ENCODE results near the gene ZBTB5. TPM values are rescaled to one million over a fixed set of nuclear protein-coding genes. Genes with fewer than 3 reads are reported as not detected.

The ZBTB5 gene
- total RNA-seq, 2 experiments from 2014 or later: 8.0 to 9.1 TPM

GRCh38 chr9:37422289-37423104, 42.8 kb downstream of the ZBTB5 start, which contains the start of gene GRHPR:
Gene GRHPR (plus strand): TSS chr9:37422696. CDS start chr9:37422751, 55 bp downstream.
- peak within 1 kb of the TSS; percentile 95 for H3K27ac Mint-ChIP-seq
- peak within 1 kb of the TSS; percentile 91 for H3K4me3 Mint-ChIP-seq
- ChIA-PET POLR2A (interaction anchor here (1.0 to 1.5 kb wide), 2 partner anchors 42 to 43 kb away, joined by 3 read pairs; partner anchors contain the start of gene ZBTB5), CTCF (interaction anchor here (0.6 to 1.8 kb wide), 3 partner anchors 11 to 1374 kb away, joined by 3 to 10 read pairs (median 5); no protein-coding TSS in a partner anchor)
- ATAC-seq (peak; percentile 99), DNase-seq (peak; percentile 95)
- no peaks in the 10 kb centered on the region for H3K27me3 Mint-ChIP-seq
- peaks cover 25% of the 10 kb centered on the region for H3K4me1 Mint-ChIP-seq
- no peaks in the 10 kb centered on the region for H3K9me3 Mint-ChIP-seq (ENCODE audit: low read depth)
- intact Hi-C loops (cut with DNase I, micrococcal nuclease): loop anchor here (1.0 to 5.0 kb wide), 9 partner anchors 11 to 362 kb away; partner anchors contain the start of genes POLR1E (in 2 of the 2), TOMM5 (in 2 of the 2), ZBTB5 (in 2 of the 2) and ZCCHC7 (in 2 of the 2)
- peaks cover 5% of the 10 kb centered on the region for H3K36me3 Mint-ChIP-seq (ENCODE audit: low read depth)

DNA sequence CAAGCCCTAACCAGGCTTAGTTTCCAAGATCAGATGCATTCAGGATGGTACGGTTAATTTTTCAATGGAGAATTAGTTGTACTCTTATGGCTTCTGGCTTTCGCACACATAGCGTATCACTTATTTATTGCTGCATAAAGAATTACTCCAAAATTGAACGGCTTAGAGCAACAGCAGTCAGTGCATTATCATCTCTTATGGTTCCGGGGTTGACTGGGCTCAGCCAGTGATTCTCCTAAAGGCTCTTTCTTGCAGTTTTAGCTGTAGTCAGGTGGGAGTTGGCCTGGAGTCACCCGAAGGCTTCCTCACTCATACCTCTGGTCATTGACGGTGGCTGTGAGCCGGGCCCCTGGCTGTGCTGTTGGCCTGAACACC, 43.3 kb downstream of the ZBTB5 start:
- POLR2A ChIA-PET: interaction anchor here (1.0 to 1.5 kb wide), 2 partner anchors 42 to 44 kb away, joined by 3 read pairs; partner anchors contain the start of gene ZBTB5

DNA sequence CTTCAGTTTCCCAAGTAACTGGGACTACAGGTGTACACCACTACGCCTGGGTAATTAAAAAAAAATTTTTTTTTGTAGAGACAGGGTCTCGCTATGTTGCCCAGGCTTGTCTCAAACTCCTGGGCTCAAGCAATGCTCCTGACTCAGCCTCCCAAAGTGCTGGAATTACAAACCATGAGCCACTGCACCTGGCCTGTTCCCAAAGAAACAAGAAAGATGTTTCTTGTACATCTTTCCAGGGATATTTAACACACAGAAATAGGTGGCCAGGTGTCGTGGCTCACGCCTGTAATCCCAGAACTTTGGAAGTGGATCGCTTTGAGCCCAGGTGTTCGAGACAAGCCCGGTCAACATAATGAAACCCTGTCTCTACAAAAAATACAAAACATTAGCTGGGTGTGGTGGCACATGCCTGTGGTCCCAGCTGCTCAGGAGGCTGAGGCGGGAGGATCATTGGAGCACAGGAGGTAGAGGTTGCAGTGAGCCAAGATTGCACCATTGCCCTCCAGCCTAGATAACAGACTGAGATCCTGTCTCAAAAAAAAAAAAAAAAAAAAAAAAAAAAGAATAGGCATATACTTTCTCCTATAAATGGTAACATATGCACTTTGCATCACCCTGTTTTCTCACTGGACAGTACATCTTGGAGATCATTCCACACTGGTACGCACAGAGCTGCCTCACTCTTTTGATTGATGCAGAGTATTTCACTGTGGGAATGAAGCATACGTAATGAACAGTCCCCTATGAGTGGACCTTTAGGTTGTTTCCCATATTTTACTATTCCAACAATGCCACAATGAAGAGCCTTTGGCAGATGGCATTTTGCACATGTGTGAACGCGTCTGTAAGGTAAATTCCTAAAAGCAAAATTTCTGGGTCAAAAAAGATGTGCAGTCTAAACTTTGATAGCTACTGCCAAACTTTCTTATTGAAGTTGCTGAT, 44.7 kb downstream of the ZBTB5 start:
- intact Hi-C loops (cut with DNase I, micrococcal nuclease): loop anchor here in 1 of 2 experiments (5.0 kb wide), 1 partner anchor 172 kb away; the partner anchor contains the start of gene TOMM5
- POLR2A ChIA-PET: no interaction called here
- no peak overlapping the region for H3K4me3 Mint-ChIP-seq
- H3K27me3 Mint-ChIP-seq: no peaks in the 10 kb centered on the region
- no peak overlapping the region for H3K27ac Mint-ChIP-seq
- CTCF ChIA-PET: interaction anchor here (0.9 kb wide), 1 partner anchor 9 kb away, joined by 5 read pairs; no protein-coding TSS in a partner anchor
- peaks cover 17% of the 10 kb centered on the region for H3K4me1 Mint-ChIP-seq
- no peaks in the 10 kb centered on the region for H3K9me3 Mint-ChIP-seq (ENCODE audit: low read depth)
- DNase-seq (no peak), ATAC-seq (no peak)
- H3K36me3 Mint-ChIP-seq (ENCODE audit: low read depth): no peaks in the 10 kb centered on the region

More for the DNA sequence above, 43.3 kb downstream of the ZBTB5 start:
- Mint-ChIP-seq H3K4me3 (peak overlapping the region; percentile 91), H3K4me1 (peaks cover 25% of the 10 kb centered on the region), H3K27ac (peak overlapping the region; percentile 95), H3K27me3 (no peaks in the 10 kb centered on the region), H3K36me3 (ENCODE audit: low read depth) (peaks cover 5% of the 10 kb centered on the region), H3K9me3 (ENCODE audit: low read depth) (no peaks in the 10 kb centered on the region)
- CTCF ChIA-PET: interaction anchor here (0.6 to 1.8 kb wide), 3 partner anchors 11 to 1373 kb away, joined by 3 to 10 read pairs (median 5); no protein-coding TSS in a partner anchor
- ATAC-seq (peak; percentile 16), DNase-seq (peak; percentile 33)
- intact Hi-C loops (cut with DNase I, micrococcal nuclease): loop anchor here (1.0 to 5.0 kb wide), 9 partner anchors 11 to 362 kb away; partner anchors contain the start of genes POLR1E (in 2 of the 2), TOMM5 (in 2 of the 2), ZBTB5 (in 2 of the 2) and ZCCHC7 (in 2 of the 2)

- ChIA-PET CTCF (no interaction called here), POLR2A (no interaction called here)
- H3K4me3 Mint-ChIP-seq: no peak overlapping the region
- intact Hi-C loops (cut with DNase I, micrococcal nuclease): no loop called here
- no peaks in the 10 kb centered on the region for H3K9me3 Mint-ChIP-seq (ENCODE audit: low read depth)
- DNase-seq (no peak), ATAC-seq (no peak)
- H3K27me3 Mint-ChIP-seq: no peaks in the 10 kb centered on the region
- H3K27ac Mint-ChIP-seq: no peak overlapping the region
- H3K36me3 Mint-ChIP-seq (ENCODE audit: low read depth): no peaks in the 10 kb centered on the region
- H3K4me1 Mint-ChIP-seq: peaks cover 24% of the 10 kb centered on the region
Measured at GRCh38 chr9:37419204-37419603, 46.0 kb downstream of the ZBTB5 start.

DNA sequence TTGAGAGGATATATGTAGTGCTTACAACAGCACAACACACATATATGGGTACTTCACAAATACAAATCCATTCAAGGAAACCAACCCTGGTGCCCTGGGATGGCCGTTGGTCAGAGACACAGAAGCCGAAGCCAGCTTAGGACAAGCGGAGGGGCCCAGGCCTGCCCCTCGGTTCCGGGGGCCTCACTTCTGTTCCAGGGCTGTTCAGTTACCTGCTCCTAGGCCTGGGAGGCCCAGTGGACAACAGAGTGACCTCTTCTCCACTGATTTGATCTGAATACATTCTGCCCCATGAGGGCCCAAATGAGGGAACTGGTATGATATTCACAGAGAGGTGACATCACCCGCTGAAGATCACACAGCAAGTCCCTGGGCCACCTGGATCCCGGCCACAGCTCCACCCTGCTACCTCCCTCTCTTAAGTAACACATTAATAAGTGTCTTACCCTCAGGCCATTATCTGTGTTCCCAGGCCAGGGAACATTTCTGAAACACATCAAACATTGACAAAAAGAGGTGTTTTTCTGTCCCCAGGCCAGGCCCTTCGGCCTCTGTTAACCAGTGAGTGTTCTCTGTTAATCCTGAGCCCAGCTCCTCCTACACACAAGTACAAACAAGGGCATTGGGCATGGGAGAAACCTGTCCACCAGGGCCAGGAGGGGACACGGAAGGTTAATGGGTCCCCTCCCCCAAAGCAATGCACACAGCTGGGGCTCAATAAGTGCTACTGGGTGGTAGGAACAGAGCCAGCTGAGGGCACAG, 47.2 kb downstream of the ZBTB5 start:
- no peak for ATAC-seq
- Mint-ChIP-seq H3K27me3 (no peaks in the 10 kb centered on the region), H3K4me1 (peaks cover 16% of the 10 kb centered on the region), H3K4me3 (no peak overlapping the region), H3K36me3 (ENCODE audit: low read depth) (no peaks in the 10 kb centered on the region), H3K27ac (no peak overlapping the region), H3K9me3 (ENCODE audit: low read depth) (no peaks in the 10 kb centered on the region)
- no peak for DNase-seq
- ChIA-PET CTCF (interaction anchor here (1.0 kb wide), 1 partner anchor 41 kb away, joined by 3 read pairs; no protein-coding TSS in a partner anchor), POLR2A (no interaction called here)
- intact Hi-C loops (cut with DNase I, micrococcal nuclease): no loop called here

- no peak overlapping the region for H3K4me3 Mint-ChIP-seq
- DNase-seq (no peak), ATAC-seq (no peak)
- no peaks in the 10 kb centered on the region for H3K27me3 Mint-ChIP-seq
- intact Hi-C loops (cut with DNase I, micrococcal nuclease): no loop called here
- H3K9me3 Mint-ChIP-seq (ENCODE audit: low read depth): no peaks in the 10 kb centered on the region
- no peak overlapping the region for H3K27ac Mint-ChIP-seq
- CTCF ChIA-PET: no interaction called here
- no peaks in the 10 kb centered on the region for H3K36me3 Mint-ChIP-seq (ENCODE audit: low read depth)
- POLR2A ChIA-PET: no interaction called here
- peaks cover 15% of the 10 kb centered on the region for H3K4me1 Mint-ChIP-seq
Measured at GRCh38 chr9:37417252-37417803, 47.9 kb downstream of the ZBTB5 start.

GRCh38 chr9:37415011-37415719, 50.1 kb downstream of the ZBTB5 start:
- ChIA-PET CTCF (interaction anchor here (0.6 to 2.1 kb wide), 12 partner anchors 8 to 1120 kb away, joined by 3 to 8 read pairs (median 4); partner anchors contain the start of gene POLR1E), POLR2A (no interaction called here)
- Mint-ChIP-seq H3K4me3 (no peak overlapping the region), H3K4me1 (peaks cover 28% of the 10 kb centered on the region), H3K9me3 (ENCODE audit: low read depth) (no peaks in the 10 kb centered on the region), H3K27me3 (no peaks in the 10 kb centered on the region), H3K27ac (peak overlapping the region; percentile 75), H3K36me3 (ENCODE audit: low read depth) (no peaks in the 10 kb centered on the region)
- intact Hi-C loops (cut with DNase I, micrococcal nuclease): loop anchor here (1.0 to 2.0 kb wide), 5 partner anchors 50 to 178 kb away; partner anchors contain the start of genes ZBTB5 (in 2 of the 2), POLR1E (in 1 of the 2) and TOMM5 (in 1 of the 2)
- peak; percentile 88 for DNase-seq
- peak; percentile 72 for ATAC-seq

- intact Hi-C loops (cut with DNase I, micrococcal nuclease): loop anchor here (2.0 kb wide), 3 partner anchors 50 to 178 kb away; partner anchors contain the start of genes POLR1E (in 1 of the 2), TOMM5 (in 1 of the 2) and ZBTB5 (in 1 of the 2)
- H3K4me3 Mint-ChIP-seq: no peak overlapping the region
Measured at GRCh38 chr9:37414503-37414943, 50.7 kb downstream of the ZBTB5 start.

GRCh38 chr9:37413311-37413710, 51.9 kb downstream of the ZBTB5 start:
- ATAC-seq: no peak
- no peaks in the 10 kb centered on the region for H3K27me3 Mint-ChIP-seq
- H3K9me3 Mint-ChIP-seq (ENCODE audit: low read depth): no peaks in the 10 kb centered on the region
- no peaks in the 10 kb centered on the region for H3K36me3 Mint-ChIP-seq (ENCODE audit: low read depth)
- DNase-seq: no peak
- H3K4me1 Mint-ChIP-seq: peaks cover 38% of the 10 kb centered on the region
- no peak overlapping the region for H3K27ac Mint-ChIP-seq
- ChIA-PET POLR2A (no interaction called here), CTCF (interaction anchor here (1.7 kb wide), 1 partner anchor 72 kb away, joined by 4 read pairs; the partner anchor contains the start of gene POLR1E)
- H3K4me3 Mint-ChIP-seq: no peak overlapping the region
- intact Hi-C loops (cut with DNase I, micrococcal nuclease): no loop called here

More at GRCh38 chr9:37414503-37414943, 50.7 kb downstream of the ZBTB5 start:
- Mint-ChIP-seq H3K4me1 (peaks cover 30% of the 10 kb centered on the region), H3K9me3 (ENCODE audit: low read depth) (no peaks in the 10 kb centered on the region), H3K36me3 (ENCODE audit: low read depth) (no peaks in the 10 kb centered on the region), H3K27me3 (no peaks in the 10 kb centered on the region), H3K27ac (no peak overlapping the region)
- DNase-seq: no peak
- CTCF ChIA-PET: interaction anchor here (0.6 to 2.1 kb wide), 7 partner anchors 8 to 263 kb away, joined by 3 to 8 read pairs (median 6); no protein-coding TSS in a partner anchor
- no peak for ATAC-seq
- POLR2A ChIA-PET: no interaction called here
